Activated T-cell treated with anti-CD3 and anti-CD28 coated beads, Interleukin-2, amount 50 U/mL, for 48 hours (primary cell): ENCODE measurements around the gene PPARG.

Experiments
- DNase-seq, 2 experiments: peaks; one replicate each; pipeline ENCODE4 v3.0.0-alpha.2; 2020

The PPARG gene

DNA sequence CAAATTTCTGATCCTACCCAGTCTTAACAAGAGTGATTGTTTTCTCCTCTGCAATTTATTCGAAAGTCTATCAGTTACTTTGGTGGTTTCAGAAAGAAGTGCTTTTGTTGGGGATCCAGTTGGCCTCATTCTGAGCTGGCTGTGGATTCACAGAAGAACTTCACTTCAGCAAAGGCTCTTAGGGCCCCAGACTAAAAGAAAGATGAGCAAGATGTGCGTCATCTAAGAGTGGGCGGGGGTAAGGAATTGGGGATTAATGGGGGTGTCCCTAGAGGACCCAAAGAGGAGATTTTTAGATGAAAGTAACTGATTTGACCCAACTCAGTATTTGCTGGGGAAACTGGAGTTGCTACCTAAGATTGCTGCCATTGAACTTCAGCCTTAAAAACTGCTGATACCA, 131.5 kb downstream of the PPARG start:
- DNase-seq: peak; percentile 29 to 37

DNA sequence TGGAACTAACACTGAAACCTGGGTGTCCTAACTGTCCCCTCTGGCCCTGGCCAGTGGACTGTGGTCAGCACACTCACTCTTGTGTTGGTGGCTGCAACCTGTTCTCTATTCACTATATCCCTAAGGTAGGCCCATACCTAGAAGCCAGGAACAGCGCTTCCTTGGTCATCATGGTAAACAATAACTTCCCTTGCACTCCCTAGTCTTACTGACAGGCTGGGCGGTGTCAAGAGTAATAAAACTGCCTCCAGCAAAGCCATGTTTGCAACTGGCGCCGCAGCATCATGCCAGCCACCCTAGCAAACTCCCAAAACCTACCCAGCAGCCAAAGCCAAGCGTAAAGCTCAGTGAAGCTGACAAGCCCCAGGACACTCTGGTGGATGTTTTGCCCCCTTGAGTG, 132.3 kb downstream of the PPARG start:
- no peak for DNase-seq

DNA sequence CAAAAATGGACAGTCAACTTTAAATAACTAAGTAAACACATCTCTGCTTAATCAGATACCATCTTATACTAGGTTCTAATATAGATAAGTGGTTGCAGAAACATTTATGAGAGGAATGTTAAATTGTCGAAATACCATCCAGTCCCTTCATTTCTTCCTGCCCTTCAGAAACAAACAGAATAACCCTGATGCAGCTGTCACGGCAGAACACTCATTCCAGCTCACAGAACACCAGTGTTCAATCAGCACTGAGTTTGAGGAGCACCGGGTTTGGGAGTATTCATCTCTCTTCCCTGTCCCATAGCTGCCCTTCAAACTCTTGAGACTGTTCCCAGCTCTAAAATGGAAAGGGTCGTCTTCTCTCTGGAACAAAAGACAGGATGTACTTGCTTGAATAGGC, 134.3 kb downstream of the PPARG start:
- DNase-seq: no peak

DNA sequence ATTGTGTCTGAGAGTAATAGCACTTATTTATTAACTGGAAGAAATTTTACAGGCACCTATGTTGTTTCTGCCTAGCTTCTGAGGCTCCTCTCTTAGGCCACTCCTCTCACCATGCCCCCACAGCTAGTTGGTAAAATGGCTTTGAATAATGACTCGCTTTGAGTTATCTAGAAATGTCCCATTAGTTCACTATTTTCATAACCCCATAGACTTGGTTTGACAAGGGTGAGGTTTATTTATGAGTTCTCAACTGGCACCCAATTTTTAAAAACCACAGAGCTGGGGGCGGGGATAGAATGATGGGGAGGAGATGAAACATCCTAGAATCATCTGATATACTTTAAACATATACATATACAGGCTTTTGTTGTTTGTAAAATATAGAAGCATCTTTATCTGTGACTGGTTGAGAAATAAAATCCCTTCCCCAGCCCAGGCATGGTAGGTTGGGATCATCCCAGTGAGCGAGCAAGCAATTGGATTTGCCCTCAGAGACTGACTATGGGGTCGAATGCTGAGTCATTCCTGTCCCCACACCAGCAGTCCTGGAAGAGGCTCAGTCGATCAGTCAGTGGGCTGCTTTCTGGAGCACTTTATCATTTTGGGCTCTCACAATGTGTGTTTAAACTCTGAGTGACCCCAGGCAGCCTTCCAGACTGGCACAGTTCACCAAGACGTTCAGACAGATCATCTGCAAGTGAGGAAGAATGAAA, 135.2 kb downstream of the PPARG start:
- DNase-seq: peak; percentile 58 to 59

DNA sequence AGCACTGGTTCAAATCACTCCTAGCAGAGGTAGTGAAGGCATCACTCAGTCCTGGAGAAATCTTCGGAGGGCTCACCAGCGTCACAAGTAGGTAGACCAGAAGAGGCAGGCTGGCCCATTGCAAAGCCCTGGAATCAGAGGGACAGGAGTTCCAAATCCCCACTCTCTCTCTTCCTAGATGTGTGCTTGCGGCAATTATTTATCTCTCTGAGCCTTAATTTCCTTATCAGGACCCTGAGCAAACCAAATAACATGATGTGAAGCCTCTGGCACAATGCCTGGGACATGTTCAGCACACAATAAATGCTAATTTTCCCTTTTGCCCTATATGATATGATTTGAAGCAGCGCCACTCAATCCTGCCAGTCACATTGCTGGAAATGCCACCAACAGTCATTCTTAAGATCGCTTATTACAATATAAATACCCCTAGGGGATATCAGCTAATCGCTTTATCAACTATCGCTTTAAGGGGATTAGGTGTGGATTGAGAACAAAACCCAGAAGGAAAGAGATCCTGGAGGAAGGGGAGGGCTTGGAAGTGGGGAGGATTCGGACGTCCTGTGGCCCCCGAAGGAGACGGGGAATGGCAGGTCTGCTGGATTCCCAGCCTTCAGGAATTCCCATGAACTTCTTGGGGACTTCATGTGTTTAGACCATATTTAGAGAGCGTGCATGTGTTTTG, 135.9 kb downstream of the PPARG start:
- DNase-seq: no peak

DNA sequence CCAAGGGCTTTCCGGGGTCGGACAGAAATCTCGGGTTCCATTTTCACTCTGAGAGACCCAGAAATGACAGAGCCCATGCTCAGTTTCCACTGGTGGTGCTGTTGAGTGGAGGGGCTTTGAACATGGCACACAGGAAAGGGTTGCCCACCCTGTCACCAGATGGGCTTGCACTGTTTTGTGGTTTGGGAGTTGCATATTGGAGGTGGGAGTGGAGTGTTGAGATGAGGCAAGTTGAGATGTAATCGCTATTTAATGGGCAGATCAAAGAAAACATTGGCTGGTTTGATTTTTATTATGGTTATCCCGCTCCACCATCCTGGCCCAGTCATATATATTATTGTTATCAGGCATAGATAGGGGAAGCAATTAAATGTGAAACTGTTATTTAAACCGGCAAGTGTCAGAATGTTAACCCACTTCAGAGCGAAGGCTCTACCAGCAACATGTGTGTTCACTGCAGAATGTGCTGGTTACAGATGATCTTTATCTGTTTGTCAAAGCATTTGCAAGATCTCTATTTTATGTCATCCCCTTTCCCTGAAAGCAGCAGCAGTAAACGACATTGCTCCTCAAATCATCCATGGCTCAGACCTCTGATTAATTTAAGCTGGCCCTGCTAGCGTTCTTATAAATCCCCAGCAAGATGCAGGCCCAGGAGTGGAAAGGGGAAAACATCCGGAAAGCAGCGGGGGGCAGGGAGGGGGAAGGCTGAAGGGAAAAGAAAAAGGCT, 137.1 kb downstream of the PPARG start:
- no peak for DNase-seq

DNA sequence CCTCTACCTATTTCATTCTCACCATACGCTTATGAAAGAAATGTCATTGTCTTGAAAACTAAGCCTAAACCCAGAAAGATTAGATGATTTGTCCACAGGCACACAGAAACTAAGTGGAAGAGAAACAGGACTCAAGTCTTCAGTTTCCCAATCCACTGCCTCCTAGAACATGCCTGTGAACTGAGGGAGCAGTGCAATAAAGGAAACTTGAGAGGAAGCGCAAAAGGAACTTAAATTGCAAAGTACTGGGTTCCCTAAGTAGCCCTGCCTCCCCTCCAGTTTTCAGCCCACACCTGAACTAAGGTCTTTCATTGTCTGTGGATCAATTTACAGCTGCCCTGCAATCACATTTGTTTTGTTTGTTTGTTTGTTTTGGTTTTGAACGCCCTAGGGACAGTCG, 138.7 kb downstream of the PPARG start:
- DNase-seq: no peak

DNA sequence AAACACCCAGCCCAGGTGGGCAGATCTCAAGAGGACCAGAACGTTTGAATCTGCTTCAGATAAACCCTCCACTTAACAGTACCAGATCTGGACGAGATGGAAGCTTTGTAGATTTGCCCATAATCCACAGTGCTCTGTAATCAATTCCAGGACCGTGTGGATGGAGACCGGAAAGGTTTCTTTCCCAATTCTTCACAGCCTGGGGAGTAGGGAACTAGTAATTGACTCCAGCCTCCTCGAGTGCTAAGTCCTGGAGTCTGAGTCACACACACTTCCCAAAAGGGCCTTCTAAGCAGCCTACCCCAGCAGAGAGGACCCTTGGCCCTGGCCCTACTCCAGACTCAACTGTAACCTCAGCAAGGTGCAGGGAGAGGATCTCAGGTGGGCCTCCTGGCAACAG, 139.3 kb downstream of the PPARG start:
- DNase-seq: no peak

DNA sequence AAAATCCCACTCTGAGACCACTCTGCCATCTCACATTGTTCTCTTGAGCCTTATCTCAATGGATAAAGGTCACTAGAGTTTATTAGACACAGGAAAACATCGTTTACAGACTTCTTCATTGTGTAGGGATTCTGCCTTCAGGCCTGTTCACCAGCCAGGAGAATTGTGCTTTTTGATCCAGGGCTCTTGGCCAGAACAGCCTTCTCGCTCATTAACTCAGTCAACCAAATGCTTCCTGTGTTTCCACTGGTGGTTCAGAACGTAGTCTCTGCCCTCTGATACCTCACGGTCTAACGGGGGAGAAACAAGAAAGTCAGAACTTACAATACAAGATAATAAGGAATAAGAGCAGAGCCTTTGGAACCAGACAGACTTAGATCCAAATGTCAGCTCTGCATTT, 141.2 kb downstream of the PPARG start:
- no peak for DNase-seq

DNA sequence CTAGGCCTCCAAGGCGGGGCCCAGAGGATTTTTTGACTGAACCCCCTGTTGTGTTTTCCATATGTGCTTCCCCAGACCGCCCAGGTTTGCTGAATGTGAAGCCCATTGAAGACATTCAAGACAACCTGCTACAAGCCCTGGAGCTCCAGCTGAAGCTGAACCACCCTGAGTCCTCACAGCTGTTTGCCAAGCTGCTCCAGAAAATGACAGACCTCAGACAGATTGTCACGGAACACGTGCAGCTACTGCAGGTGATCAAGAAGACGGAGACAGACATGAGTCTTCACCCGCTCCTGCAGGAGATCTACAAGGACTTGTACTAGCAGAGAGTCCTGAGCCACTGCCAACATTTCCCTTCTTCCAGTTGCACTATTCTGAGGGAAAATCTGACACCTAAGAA, 145.0 kb downstream of the PPARG start:
- no peak for DNase-seq

DNA sequence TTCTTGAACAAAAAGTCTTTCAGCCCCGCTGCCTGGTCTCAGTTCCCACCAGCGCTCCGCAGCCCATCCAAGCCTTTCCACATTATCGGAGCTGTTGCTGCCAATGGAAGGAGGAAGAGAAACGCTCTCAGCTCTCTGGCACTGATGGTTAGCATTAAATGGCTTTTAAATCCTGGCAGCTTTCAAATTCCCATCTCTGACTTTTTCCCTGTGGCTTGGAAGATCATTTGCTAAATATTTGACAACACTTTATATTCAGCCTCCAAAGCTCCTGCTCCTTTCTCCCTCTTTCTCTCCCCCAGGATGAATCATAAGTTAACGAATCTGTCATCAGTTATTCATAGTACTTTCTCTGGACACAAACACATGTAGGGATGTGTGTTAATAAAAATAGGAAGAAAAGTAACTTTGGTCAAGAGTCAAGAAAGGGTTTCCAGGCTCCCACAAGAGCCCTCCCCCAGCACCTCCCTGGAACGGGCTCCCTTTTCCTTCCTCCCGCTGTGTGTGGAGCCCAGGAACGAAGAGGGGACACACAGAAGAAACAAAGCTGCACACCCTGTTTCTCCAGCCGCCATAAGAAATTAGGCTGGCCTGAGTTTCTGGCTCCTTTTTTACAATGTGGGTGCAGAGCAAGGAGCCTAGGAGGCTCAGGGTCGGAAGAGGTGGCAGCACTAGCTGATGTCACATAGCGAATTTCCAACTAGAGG, 147.8 kb downstream of the PPARG start:
- DNase-seq: no peak

DNA sequence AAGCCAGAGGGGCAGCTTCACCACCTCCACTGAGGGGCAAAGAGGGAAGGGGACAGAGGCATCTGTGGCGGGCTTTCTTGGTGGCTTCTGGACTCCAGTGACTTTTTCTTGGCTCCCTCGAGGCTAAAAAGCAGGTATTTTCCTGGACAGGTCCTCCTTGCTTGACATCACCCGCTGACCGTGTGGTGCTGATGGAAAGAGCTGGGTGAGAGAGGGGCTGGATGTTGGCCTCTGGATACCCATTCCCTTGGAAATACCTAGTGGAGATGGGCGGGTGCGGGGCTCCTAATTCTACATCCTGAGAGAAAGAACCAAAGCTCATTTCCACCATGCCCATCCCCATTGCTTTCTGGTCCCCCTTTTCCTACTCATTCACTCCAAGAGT, 148.3 kb downstream of the PPARG start:
- no peak for DNase-seq

DNA sequence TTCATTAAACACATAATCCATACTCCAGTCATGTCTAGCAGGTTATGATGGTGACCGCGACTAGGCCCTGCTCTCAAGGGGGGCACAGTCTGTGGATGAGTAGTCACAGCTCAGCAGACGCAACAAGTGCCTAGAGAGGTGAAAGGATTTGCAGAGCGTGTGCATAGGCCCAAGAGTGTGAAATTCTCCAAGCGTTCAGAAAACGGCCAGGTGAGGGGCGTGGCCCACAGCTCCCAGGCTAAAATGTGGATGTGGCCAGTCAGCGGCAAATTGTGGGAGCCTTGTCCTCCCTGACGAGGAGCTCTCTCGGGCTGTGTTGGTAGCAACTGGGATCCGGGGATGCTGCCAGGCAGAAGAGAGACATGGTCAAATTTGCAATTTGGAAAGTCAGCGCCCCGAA, 149.0 kb downstream of the PPARG start:
- DNase-seq: no peak

DNA sequence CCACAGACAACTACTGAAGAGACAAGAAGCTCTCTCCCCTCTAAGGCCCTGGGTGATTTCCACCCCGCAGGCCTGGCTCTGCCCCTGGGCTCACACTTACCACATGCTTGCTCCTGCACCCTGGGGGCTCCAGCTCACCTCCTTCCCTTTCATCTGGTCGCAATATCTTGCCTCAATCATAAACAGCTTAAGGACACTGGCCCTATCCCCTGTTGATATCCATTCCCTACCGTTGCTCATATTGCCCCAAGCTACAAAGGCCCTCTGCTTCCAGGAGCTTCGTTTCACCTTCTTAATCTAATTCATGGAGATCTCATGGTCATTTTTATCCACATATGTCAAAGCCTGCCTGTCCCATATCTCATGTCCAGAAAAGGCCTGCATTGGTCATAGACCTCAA, 149.4 kb downstream of the PPARG start:
- no peak for DNase-seq

DNA sequence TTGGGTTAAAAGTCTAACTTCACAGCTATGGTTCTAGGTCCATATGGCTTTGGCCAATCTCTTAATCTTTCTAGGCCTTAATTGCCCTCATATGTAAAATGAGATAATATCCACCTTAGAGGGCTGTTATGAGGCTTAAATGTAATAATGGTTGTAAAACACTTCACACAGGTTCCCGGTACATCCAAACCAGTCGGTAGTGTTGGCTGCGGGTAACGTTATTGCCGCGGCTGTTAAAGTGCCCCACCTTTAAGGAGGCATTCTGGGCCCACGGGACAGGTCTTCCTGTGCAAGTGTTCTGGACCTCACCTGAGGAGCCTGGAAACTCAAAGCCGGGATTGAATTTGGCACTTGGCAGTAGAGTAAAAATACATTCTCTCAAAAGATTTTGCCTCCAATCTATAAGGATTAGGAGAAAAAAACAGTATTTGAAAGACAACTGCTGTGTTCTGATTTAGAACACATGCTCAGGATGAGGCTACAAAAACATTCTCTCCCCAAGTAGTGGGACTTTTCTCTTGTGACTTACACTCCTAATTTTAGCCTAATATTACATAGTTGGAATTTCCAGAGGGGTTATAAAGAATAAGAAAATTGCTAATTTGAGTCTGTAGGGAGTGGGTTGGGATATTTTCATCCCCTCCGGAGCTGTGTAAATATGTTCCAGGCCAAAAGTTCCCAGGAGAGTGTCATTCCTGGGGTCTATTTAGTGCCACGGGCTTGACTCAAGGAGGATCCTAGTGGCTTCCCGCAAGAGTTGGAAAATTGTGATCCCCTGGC, 150.5 kb downstream of the PPARG start:
- no peak for DNase-seq

DNA sequence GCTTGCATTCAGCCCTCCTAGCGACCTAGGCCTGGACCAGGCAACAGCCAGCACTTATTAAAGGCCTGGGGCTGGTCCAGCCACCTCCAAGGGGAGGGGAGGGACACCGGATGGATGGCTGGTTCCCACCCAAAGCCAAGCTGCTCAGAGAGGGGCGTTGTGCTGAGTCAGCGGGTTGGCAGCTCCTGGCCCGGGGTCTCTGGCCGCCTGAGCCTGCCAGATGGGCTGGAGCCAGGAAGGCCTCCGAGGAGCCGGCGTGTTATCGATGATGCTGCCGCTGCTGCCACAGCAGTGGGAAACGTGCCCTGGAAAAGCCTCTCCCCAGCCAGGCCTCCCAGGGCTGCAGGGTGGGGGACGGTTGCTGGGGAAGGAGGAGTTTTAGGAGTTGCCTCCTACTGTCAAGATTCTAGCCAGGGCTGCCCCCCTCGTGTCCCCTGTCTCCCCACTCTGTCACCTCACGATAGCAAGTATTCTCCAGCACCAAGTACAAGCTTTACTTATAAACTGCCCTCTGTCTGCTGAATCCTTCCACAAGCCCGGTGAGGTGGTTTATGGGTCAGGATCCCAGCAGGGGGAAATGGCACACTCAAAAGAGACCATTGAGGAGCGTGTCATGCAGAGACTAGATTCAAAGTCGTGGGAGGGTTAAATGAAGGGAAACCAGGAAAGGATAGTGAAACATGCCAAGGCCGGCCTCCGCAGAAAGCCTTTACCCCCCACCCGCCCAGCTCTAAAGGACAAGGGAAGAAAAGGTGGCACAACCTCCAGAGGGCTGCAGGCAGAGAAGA, 152.3 kb downstream of the PPARG start:
- DNase-seq: no peak

DNA sequence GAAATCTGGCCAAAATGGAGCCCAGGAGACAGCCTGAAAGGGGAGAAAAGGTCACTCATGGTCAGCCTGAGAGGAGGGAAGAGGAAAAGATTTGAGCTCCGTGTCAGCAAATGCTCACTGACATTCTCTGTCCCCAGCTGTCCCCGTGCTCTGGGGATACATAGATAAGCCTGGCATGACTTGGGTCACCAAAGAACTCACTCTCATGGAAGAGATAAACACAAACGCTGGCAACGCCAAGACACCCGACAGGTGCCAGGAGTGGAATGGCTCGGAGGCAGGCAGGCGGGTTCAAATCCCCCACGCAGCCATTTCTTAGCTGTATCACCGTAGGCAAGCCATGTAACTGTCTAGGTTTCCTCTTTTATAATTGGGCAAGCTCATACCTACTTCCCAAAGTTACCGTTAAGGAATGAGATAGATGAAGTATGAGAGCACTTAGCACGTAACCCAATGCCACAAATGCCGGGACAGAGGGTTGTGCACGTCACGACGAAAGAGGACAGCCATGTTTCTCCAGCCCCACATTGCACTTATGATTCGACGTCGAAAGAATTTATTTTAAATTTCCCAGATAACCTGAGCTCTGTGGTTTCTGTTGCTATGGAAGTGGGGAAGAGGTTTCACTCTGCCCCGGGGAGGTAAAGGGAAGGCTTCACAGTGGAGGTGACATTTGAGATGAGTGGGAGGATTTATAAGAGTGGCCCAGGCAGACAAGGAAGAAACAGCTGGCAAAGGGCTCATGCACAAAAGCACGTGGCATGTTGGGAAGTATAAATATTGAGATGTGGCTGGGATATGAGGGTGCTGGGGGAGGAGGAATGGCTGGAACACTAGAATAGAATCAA, 154.0 kb downstream of the PPARG start:
- DNase-seq: no peak

DNA sequence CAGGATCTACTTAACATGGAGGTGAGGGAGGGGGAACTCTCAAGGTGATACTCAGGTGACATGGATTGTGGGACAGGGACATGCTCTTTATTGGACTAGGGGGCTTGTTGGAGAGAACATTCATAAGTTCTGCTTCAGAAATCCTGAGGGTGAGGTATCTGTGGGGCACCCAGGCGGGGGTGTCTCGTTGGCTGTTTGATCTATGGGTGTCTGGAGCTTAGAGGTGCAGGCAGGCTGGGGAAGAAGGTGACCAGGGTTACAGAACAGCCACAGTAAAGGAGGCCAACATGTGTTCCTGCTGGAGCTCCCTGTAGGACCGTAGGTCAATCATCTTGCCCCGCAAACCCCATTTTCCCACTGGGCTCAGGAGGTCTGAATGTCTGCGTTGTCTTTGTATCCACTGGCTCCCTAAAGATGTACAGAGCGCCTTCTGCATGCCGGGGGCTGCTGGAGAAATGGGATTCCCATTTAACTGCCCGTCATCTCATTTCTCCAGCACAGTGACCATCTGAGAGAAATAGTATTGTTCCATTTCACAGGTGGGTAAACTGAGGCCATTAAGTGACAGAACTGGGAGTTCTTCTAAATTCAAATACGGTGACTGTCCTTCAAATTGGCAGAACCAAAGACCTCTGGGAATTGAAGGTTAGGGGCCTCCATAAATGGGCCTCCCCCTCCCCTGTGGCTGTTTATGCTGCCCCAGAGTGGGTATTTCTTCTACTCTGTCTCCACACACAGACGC, 155.1 kb downstream of the PPARG start:
- no peak for DNase-seq

DNA sequence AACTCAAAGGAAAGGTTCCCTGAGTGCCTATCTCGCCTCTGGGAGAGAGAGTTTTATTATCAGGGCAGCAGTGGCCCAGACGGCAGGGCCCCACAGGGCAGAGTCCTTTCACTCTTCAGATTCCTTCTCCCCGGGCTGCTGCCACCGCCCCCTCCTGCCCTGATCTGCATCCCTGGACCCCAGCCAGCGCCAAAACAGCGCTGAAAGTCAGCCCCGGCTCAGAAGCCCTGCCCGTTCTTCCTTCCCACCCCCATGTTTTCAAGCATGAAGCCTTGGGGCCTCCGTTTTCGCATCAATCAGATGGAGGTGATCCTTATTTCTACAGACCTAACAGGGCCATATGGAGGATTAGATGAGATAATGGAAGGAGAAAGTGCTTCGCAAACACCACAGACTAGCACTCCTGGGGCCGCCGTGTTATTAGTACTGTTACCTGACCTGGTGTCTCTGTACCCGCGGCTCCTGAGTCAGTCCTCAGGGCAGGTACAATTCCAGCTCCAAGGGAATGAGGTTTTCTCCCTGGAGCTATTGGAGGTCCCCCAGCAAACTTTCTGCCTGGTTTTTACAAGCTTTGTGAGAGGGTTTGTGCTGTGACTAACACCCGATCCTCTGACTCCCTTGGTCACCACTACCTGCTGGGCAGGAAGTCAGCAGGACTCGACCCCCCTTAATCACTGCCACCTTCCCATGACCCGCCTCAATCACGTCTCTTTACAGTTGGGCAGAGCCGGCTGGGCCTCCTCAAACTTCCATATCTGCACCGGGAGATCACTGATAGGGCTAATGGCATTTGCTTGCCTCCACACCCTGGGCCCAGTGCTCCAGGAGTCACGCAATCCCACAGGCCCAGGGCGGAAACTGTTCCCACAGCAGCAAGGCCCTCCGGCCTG, 156.0 kb downstream of the PPARG start:
- DNase-seq: no peak
